Activated CD8-positive, alpha-beta memory T cell treated with anti-CD3 and anti-CD28 coated beads, Interleukin-2, amount 50 U/mL, for 1 hour (primary cell): Measurements from ENCODE around the gene MBP.

ENCODE experiments used
- DNase-seq: peaks from one replicate; pipeline ENCODE4 v3.0.0-alpha.2; 2020; ENCODE audit errors: extremely low read depth

MBP gene

DNA sequence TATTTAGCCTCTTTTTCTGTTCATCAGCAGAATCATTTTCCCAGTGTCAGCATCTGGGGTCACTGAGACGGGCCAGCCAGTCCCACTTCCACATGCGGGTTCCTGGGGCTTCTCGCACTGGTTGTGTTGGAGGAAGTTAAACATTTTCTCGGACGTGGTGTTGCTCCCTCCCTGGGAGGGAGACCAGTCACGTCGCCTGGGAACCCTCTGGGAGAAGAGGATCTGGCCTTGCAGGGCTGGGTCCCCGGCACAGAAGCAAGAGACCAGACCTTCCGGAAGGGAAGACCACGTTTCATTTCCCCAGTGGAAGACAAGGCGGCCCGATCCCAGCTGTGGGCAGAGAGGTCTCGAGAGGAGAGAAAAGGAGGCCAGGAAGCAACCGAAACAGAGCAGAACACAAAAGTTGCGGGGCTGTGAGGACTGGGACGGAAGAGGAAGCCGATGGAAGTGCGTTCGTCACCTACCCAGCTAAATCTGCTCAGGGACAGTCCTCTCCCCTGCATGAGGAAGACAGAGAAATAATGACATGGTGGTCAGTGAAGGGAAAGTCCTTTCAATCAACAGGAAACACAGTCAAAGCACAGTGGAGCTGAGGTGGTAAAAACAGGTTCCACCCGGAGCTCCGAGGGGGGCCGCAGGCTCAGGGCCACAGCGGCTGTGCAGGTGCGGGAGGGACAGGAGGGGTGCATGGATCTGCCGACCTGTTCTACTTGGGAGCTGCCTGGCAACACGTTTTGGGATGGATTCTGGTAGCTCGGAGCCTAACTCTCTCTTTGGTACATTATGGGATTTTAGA, 144.4 kb downstream of the MBP start:
- no peak for DNase-seq

DNA sequence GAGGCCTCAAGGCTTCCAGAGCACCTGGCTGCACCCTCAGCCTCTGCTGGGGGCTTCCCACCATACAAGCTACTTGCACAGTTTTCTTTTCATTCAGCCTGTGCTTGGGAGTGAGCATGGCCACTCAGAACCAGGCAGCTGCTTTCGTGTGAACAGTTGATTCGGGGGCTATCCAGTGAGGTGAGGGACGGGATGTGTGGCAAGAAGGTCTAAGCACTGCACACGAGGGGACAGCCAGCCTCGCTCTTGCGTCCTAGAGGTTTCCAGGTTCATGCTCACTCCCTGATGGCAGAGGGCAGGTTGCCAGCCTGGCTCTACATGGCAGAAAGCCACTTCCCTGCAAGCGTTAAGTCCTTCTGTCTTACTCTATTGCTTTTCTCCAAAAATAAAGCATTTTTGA, 146.2 kb downstream of the MBP start:
- no peak for DNase-seq

DNA sequence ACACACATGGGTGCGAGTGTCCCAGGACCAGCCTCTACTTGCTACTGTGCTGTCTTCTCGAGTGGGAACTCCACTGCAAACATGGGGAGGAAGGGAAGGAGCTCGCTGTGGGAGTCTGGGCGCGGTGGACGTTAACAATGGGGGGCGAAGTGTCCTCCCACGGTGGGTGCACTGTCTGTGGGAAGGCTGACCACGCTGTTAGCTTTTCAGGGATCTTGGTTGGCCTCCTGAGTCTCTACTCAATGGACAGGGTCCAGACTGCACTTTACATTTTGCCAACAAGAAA, 146.7 kb downstream of the MBP start:
- no peak for DNase-seq

DNA sequence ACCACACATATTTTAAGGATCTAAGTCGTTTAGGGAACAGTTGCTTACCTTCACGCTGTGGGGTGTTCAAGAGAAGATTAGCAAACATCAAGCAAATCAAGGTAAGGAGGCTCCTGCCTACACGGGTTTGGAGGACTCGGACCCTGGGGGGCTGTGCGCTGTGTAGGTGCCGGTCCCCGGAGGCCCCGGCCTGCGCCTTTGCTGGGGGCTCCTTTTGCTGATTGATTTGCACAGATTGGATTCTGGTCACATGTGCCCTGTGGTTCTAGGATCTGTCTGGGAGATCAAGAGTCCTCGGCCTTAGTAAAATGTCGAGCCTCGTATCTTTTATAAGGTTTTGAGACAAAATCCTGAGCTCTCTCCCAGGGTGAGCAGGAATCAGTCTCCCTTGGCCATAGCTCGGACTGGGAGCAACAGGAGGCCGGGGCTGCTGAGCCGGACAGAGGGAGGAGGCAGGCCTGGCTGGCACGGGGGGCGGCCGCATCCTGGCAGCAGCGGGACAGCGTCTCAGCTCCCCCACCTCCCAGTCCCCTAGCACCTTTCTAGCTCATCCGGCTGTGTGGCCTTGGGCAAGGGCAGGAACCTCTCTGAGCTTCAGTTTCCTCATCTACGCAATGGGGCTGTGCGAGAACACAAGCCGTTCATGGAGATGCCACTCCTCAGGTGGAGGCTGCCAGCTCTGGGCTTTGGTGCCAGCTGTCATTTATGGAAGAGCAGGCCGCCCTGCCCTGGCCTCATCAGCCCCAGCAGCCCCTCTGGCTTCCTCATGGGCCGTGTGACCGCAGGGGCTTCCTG, 147.2 kb downstream of the MBP start:
- no peak for DNase-seq

DNA sequence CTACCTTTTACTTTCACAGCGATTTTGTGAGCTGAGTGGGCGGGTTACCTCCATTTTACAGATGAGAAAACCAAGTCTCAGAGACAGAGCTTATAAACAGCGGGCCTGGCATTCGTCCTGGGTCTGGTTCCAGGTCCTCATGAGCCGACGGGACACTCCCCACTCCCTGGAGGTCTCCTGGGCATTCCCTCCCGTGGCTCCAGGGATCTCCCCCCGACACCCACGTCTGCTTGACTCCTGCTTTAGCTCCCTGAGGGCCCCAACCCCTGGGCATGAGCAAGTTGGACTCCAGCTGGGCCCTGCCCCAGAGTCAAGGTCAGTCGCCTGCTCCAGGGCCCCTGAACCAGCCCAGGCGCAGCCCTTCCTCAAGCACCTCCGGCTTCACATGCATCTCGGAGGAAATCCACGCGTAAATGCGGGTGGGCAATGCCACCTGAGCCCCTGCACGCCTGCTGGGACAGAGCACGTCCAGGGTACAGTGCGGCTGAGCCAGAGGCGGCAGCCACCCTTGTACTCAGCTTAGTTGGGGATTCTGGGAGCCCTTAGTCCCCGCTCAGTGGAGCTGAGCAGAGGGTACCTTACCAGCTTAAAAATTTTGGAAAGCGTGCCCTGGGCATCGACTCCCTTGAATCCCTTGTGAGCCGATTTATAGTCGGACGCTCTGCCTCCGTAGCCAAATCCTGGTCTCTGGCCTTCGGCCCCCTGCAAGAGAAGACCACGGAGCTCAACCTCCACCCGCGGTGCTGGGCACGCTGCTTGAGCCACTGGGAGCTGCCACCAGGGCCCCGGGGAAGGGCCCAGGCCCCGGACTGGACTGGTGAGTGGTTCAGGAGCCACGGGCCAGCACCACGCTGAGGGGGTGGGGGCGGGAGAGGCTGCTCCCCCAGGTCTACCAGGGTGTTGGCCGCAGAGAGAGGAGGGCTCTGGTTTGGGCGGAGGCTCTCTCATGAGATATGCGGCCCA, 148.1 kb downstream of the MBP start:
- no peak for DNase-seq

DNA sequence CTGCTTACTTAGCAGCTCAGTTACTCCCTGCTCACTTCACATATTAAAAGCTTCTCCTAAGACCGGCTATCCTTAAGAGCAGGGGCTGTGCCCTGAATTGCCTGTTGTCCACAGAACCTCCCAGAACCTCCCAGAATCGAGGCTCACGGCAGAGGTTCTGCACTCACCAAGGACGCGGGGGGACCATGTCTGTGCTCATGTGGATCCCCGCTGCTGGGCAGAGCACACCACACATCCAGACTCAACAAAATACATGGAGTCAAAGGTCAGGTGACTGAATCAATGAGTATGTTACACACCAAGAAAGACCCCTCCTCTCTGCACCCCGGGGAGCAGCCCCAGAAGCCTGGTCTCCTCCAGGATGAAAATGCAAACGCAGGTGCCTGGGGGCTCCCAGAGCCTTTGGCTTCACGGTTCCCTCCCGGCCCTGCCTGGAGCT, 149.0 kb downstream of the MBP start:
- DNase-seq, result no peak

DNA sequence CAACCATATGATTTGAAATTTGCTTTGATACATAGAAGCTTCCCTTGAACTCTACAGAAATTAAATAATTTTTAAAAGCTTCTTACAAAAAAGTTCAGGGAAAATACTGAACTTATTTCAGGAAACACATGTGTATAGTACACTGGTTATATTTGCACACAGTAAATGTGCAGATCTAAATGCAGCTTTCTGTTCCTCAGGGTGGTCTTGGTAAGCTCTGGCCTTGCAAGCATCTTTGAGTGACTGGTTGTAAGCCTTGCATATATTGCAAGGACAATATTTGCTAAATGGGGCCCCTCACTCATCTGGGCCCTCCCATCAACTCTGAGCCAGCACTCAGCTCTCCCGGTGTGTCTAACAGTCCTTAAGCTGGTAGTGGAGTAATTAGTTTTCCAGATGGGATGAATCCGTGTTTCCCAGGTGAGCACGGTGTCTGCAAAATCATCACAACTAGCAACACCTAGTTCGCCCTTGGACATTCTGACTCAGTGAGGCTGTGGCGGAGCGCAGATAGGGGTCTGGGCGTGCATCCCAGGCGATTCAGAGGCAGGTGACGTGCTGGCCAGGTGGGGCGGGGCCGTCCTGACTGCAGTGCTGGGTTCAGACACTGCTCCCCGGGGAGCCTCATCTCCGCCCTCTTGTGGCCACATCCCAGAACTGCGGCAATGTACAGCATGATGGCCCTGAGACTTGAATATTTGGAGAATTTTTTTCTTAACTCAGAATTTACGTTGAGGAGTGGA, 149.6 kb downstream of the MBP start:
- peak; percentile 26 for DNase-seq

DNA sequence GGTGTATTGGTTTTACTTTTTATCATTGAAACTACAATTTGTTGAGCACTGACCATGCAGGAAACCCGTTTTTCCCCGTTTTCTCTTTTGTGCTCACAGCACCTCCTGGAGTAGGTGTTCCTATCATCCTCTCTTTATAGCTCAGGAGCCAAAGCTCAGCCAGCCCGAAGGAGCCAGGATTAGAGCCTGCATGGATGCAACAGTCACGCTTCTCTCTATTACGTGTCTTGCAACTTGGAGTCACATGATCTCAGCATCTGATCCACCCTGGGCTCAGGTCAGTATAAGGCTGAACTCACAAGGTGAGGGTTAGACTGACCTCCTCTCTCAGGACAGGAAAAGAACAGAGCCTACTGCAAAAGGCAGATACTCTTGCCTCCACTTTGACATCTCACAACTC, 150.5 kb downstream of the MBP start:
- DNase-seq, result no peak

DNA sequence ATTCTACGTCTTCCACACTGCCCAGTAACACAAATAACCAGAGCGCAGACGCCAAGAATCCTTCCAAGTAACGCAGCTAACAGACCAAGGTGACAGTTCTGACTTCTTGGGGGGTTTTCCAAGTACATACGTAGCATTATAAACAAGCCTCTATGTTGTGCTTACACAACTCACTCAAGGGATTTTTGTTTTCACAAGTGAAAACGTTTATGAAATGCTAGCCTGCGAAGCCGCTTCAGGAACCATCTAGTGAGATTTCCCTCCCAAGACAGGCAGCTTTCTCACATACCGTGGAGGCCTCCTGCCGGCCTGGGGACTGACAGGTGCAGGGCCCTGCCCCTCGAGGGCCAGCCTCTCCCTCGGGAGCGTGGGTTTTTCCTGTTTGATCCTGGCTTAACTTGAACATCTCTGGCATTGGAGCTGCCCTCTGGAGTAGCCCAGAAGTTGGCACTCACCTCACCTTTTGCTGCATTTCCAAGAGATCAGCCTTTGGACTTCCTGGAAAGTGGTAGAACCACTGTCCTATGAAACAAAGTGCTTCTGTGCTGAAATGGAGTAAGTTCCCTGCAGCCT, 151.1 kb downstream of the MBP start:
- no peak for DNase-seq

DNA sequence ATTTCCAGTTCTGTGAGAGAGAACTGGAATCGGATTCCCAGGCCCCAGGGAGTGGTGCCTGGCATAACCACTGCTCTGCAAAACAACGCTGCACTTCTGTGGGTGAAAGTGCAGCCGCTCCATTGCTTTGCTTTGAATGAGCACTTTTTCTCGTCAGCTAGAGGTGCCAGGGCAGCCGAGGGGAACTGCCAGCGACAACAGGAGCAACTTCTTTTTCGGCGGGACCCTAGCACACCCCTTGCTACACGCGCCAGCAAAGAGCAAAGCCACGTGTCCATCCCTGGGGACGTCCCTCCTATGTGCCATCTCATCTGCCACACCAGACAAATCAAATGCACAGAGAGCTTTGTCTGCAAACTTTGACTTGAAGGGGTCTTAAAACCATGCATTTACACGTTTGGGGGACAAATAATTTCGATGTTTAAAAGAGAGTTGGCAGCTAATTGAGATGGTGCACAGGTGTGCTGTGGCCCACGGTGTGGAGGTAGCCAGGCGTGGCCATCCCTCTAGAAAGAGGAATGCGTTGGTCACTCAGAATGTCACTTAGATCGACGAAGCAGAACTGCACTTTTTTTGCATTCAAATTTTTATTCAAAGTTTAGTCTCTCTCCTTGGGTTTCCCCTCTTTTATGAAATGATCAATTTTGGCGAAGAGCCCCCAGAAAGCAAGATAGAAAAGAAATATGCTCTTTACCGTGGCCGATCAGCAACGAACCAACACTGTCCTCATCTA, 151.8 kb downstream of the MBP start:
- DNase-seq, result no peak

DNA sequence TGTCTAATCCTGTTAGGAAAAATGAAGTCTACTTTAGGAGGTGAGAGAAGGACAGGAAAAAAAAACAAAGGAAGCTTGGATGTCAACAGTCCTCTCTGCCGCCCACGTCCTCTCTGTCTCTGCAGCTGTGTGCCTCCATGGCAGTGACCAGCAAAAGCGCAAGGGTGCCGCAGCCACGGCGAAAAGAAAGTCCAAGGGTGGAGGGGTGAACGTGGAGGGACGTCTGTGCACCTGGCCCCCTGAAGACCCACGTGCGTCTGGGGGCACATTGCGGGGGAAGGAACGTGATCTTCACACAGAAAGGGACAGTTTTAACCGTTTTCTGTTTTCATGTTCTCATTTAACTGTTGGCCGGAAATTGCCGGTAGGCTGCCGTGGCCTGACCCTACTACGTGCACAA, 152.7 kb downstream of the MBP start:
- no peak for DNase-seq

DNA sequence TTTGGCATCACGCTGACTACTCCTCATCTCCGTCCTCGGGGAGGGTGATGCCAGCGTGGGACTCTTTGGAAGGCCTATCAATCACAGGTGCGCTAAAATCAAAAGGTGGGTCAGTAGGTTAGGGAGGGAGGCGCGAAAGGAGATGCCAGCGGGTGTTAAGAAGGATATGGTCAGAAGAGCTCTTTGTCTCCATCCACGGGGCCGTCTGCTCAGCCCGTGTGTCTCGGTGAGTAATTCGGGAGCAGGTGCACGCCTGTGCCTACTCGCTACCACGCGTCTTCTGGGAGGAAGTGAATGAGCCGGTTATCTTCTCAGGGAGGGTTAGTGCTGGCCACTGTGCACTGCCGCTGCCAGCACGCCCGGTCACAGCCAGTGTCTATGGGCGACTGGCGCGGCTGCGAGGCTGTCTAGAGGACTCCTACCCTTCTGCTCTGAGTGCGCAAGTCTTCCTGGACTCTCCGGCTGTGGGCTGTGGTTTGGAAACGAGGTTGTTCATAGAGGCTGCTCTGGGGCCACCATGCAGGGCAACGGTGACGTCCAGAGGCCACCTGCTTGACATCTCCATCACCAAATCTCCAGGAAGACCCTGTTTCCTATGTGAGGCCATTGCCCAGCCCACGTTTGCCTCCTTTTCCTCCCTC, 153.4 kb downstream of the MBP start:
- no peak for DNase-seq

DNA sequence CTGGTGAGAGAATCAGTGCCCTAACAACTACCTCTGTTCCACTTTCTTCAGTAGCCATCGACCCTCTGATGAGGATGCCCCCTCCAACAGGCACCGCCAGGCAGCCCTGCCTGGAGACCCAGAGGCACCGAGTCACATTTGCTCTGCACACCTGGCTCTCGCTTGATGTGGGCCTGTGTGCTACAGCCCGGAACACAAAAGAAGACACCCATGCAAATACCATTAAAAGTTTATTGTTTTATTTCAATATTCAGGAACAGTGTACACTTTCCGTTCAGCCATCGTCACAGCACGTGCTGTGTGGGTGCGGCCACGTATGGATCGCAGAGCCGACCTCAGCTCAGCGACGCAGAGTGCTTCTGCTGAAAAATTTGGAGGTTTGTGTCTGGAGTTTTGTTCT, 154.0 kb downstream of the MBP start:
- no peak for DNase-seq

DNA sequence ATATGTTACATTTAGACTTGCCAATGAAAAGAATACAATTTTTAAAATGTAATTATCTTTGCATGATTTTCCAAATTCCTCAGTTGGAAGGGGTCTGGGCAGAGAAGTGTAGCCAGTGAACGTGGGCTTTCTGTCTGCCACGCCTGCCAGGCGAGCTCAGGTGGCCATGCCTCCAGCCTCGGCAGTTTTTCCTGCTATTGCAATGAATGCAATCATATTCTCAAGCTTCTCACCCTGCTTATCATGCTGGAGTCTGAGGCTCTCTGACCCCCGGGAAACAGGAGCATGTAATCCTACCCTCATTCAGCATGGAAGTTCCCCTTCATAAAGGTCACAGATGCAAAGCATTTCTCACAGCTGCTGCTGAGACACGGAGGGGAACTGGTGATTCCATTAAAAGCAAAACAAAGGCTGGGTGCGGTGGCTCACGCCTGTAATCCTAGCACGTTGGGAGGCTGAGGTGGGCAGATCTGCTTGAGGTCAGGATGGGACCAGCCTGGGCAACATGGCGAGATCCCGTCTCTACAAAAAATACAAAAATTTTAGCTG, 154.8 kb downstream of the MBP start:
- no peak for DNase-seq

DNA sequence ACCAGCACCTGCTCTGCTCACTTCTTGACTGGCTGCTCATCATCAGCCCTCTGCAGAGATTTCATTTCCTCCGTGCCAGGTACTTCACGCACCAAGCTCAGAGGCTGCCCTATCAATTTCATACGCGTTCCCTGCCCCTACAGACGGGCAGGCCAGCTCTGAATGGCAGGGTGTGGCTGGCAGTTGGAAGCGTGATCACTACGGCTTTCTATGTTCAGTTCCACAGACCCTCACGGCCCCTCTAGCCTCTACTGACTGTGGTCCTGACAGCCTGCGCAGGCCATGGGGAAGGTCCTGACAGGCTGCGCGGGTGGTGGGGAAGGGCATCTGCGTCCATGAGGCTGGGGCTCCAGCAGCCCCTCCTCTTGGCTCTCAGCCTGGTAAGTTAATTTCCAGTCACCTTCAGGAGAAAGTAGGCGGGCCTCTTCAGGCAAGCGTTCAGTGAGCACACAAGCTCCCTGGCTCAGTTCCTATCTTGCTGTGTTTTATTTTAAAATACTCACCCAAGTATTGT, 155.4 kb downstream of the MBP start:
- no peak for DNase-seq

DNA sequence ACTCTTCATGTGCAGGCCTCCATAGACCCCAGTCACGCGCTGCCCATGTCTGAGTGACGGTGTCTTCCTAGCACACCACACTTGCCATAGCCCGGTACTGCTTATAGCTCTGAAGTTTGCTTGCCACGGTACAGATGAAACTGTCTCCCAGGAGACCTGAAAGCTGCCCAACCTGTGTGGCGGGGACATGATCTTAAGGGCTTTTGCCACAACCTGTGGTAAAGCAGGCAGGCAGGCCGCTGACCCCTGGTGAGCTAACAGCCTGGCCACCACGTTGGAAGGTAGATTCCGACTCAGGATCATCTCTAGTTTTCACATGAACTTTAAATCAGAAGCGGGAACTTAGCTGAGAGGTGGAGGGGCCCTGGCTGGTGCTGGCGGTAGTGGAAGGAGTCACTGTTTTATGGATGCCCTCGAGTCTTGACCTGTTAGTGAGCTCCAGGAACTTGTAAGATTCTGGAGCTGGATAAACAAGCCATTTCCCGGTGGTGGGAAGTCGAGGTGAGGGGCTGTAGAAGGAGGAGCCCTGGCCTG, 156.9 kb downstream of the MBP start:
- no peak for DNase-seq

DNA sequence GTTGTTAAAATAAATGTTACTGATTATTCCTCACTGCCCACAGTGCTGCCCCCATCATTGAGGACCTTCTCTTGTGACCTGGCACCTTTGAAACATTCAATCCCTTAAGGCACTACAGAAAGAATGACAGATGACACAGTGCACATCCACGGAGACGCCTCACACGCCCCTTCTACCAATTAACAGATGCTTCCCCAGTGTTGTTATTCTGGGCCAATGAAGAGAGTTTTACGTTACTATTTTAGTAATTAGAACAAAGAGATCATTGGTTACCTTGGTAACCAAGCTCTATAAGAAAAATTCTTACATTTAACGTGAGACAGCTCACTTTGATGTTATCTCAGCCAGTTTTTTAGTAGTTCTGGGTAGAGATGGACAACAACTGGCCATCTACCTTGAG, 158.2 kb downstream of the MBP start:
- no peak for DNase-seq

DNA sequence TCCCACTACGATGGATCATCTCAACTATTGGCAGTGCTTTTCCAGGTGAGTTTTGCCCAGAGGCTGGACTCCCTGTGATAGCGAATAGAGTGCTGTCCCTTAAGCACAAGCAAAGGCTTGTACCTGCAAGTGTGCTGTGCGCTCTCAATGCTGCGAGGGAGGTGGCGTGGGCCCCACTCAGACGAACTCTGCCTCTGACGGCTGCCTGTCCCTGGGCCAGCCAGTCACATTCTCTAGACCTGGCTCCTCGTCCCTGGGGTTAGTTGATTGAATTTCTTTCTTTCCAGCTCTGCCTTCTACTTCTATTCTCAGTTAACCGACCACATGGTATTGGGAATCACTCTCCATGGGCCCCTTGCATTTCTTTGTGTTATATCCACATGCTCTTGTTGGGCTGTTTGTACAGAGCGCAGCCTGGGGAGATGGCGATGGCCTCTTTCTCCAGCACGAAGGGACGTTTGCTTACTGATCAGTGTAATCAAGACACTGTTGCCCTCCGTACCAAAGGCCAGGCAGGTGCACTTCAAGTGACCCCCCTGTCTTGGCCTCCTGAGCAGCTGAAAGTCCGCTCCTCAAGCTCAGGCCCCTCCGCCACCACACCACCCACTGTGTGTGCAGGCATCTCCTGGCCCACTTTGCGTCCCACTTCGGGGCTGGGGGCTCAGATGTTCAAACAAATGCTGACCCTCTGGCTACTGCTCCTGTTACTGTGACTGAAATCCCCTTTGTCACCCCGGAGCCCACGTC, 158.9 kb downstream of the MBP start:
- DNase-seq, result no peak
